GM13976 (cell line): ENCODE measurements around the gene KIAA0753.

Experiments
- DNase-seq: peaks from one replicate; pipeline ENCODE4 v3.0.0; 2012; ENCODE audit warnings: low spot score
- CTCF ChIP-seq: IDR thresholded peaks from 2 replicates; pipeline ENCODE4 v1.5.1; 2012; ENCODE audit warnings: borderline replicate concordance, mild to moderate bottlenecking; ENCODE audit not compliant: insufficient read depth; ENCODE audit errors: extremely low read depth, missing control alignments, control extremely low read depth
- in situ Hi-C: fragments of 300-500 bp; cut with MboI; formaldehyde crosslinking; loops from one replicate; pipeline ENCODE4 v1.12.0; 2022; ENCODE audit warnings: low sequenced_read_pairs, mixed read lengths, inconsistent platforms; ENCODE audit not compliant: unreplicated experiment

KIAA0753 gene

GRCh38 chr17:6548578-6549330 lies 91.8 kb downstream of the KIAA0753 start:
- TF ChIP-seq CTCF = no peak
- peak; percentile 61 for DNase-seq
- in situ Hi-C loops = no loop called here

GRCh38 chr17:6548034-6548433 lies 92.5 kb downstream of the KIAA0753 start:
- in situ Hi-C loops = no loop called here
- no peak for TF ChIP-seq CTCF
- no peak for DNase-seq

- DNase-seq = no peak
- TF ChIP-seq CTCF = no peak
- in situ Hi-C loops = no loop called here
These were observed 93.2 kb downstream of the KIAA0753 start for GRCh38 chr17:6547336-6547735.

- in situ Hi-C loops = no loop called here
- peak; percentile 48 for DNase-seq
- TF ChIP-seq CTCF = no peak
These were observed 94.3 kb downstream of the KIAA0753 start for GRCh38 chr17:6546069-6546718.

- DNase-seq = no peak
- in situ Hi-C loops = no loop called here
- no peak for TF ChIP-seq CTCF
These were observed 95.2 kb downstream of the KIAA0753 start for GRCh38 chr17:6545291-6545690.

GRCh38 chr17:6544011-6544370 lies 96.5 kb downstream of the KIAA0753 start:
- TF ChIP-seq CTCF = no peak
- in situ Hi-C loops = no loop called here

More at GRCh38 chr17:6544011-6544370, 96.5 kb downstream of the KIAA0753 start:
- DNase-seq = no peak
